Panc1 (cell line): Measurements from ENCODE around the gene COL4A4.

Source experiments
- CTCF ChIP-seq: fragments of 450-650 bp; IDR thresholded peaks from 2 replicates; pipeline ENCODE4 v1.5.1; 2017; ENCODE audit warnings: mild to moderate bottlenecking
- POLR2AphosphoS5 ChIP-seq: IDR thresholded peaks from 2 replicates; pipeline ENCODE4 v1.6.1; 2012; ENCODE audit warnings: mild to moderate bottlenecking, low read depth, low read length, moderate library complexity
- REST ChIP-seq, 2 experiments: IDR thresholded peaks; 2 replicates each; pipeline ENCODE4 v1.6.1; 2011 to 2012; ENCODE audit warnings: low read depth in 2 of 2, control low read depth in 1 of 2, low read length in 1 of 2, mild to moderate bottlenecking in 1 of 2, moderate library complexity in 1 of 2; ENCODE audit not compliant: insufficient read depth in 1 of 2
- SIN3A ChIP-seq: IDR thresholded peaks from 2 replicates; pipeline ENCODE4 v1.6.1; 2012; ENCODE audit warnings: low read depth, mild to moderate bottlenecking, low read length, moderate library complexity, borderline replicate concordance; ENCODE audit not compliant: insufficient read depth
- TCF7L2 ChIP-seq: IDR thresholded peaks from 2 replicates; pipeline ENCODE4 v1.6.1; 2011; ENCODE audit warnings: mild to moderate bottlenecking, low read depth, low read length, inconsistent platforms

- TF ChIP-seq SIN3A, result no peak
- no peak for TF ChIP-seq CTCF
- no peak for TF ChIP-seq REST (IDR thresholded peaks at IDR 0.05; ENCODE audit: insufficient read depth in 1 of 2, low read depth in 2 of 2, low read length in 1 of 2)
- TF ChIP-seq POLR2AphosphoS5, result no peak
- no peak for TF ChIP-seq TCF7L2
These were observed 24.3 kb upstream of the COL4A4 start for GRCh38 chr2:227188292-227188691.
